ENCODE data around the gene ZDHHC12. TPM values are rescaled to one million over a fixed set of nuclear protein-coding genes. Genes with fewer than 3 reads are reported as not detected.

The ZDHHC12 gene
- total and polyA plus RNA-seq, 2 of the 13 experiments (the other 11 are each of a cell fraction or from before 2014, with no cell fraction given) = 25.4 to 28.0 TPM

DNA sequence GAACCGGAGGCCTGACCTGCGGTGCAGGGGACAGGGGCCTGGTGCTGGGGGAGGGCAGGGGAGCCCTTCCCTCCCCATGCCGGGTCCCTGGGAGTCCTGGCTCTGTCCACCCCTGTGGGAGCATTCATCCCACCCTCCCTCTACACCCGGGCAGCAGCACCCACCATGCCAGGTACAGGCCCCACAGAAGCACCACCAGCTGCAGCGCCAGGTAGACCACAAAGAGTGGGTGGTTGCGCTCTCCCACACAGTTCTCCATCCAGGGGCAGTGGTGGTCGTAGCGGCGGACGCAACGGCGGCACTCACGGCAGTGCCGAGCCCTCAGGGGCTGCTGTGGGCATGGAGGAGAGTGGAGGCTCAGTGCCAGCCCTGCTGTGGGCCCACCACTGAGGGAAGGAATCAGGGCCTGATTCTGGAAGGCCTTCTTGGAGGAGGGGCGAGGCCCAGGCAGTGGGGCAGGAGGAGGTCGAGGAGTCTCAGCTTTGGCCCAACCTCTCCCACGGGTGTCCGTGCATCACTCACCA, 2.4 kb downstream of the ZDHHC12 start:
- Histone ChIP-seq H4K20me1 (ENCODE audit: insufficient read depth, low read length) (no peaks in the 10 kb centered on the region), H3K9ac (ENCODE audit: insufficient read depth, low read depth, low read length) (no peak overlapping the region), H3K27me3 (ENCODE audit: control insufficient read depth in 1 of 2, insufficient read depth in 2 of 2, low read length in 2 of 2) (no peaks in the 10 kb centered on the region), H3K9me3 (ENCODE audit: low read length) (no peaks in the 10 kb centered on the region), H3K27ac (ENCODE audit: extremely low read length, insufficient read depth, low read length) (no peak overlapping the region), H3K4me1 (ENCODE audit: insufficient read depth, low read length) (peaks cover 36% of the 10 kb centered on the region), H3K4me2 (ENCODE audit: low read depth, low read length) (no peak overlapping the region), H3K4me3 (replicated peaks in 1 of 3; ENCODE audit: insufficient read depth in 1 of 3, low read depth in 2 of 3, low read length in 3 of 3) (no peak overlapping the region), H3K79me2 (ENCODE audit: insufficient read depth, low read length) (peaks cover 7% of the 10 kb centered on the region), H2AFZ (ENCODE audit: low read length) (no peak overlapping the region), H3K36me3 (replicated peaks in 1 of 2; ENCODE audit: control insufficient read depth in 1 of 2, insufficient read depth in 2 of 2, low read length in 2 of 2) (peaks cover 0 to 1% of the 10 kb centered on the region in 2 experiments; a peak in 3 of 5 replicates)
- BruUV-seq (replicated peaks) = no TSS peak
- FAIRE-seq = no peak
- WGBS (ENCODE audit: low lambda C conversion rate) = 97% methylated on average over 12 of the region's 18 CpGs
- DNase-seq (ENCODE audit: low spot score) = no peak
- CTCF ChIA-PET (ENCODE audit: low intra/inter-chr PET ratio, low total read pairs) = no interaction called here
- intact Hi-C loops (cut with micrococcal nuclease; ENCODE audit: unreplicated experiment) = no loop called here
- no peak for ATAC-seq
- in situ Hi-C loops (cut with HindIII; ENCODE audit: extremely low pct_ligation_motif_present, low pct_unique_long_range_greater_than_20kb) = no loop called here
- TF ChIP-seq ZNF772 (CRISPR knock-in tag; IDR thresholded peaks at IDR 0.05) (no peak), FUBP1 (CRISPR knock-in tag; IDR thresholded peaks at IDR 0.05; ENCODE audit: borderline replicate concordance) (no peak), AGO2 (optimal IDR thresholded peaks at IDR 0.05; ENCODE audit: low read depth, low read length) (peak; percentile 49)
- POLR2A ChIA-PET = no interaction called here

DNA sequence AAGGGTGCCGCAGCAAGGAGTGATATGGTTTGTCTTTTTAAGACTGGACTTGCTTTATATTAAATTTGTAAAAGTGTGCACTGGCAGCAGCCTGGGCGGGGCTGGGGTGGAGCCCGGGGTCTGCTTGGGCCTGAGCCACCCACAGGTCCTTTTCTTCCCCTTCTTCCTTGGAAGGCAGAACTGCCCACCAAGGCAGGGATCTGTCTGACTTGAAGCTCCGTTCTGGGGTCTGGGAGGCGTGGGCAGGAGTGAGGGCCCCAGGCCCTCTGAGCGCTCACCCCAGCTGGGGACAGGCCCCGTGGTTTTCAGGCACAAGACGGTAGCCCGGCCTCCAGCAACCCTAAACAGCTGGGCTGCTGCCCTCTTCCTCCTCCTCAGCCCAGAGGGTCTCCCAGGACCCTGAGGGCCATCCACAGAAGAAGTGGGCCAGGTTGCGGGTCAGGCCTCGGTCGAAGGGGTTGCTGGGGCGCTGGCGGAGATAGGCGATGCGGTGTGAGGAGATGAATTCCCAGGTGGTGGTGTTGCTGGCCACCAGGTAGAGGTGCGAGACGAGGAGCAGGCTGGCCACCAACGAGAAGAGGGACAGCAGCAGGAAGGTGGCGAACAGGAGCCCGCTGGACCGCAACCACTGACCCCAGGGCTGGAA, 3.0 kb downstream of the ZDHHC12 start:
- H2AFZ ChIP-seq (ENCODE audit: low read length) = no peak overlapping the region
- H3K27me3 ChIP-seq (ENCODE audit: control insufficient read depth in 1 of 2, insufficient read depth in 2 of 2, low read length in 2 of 2) = no peaks in the 10 kb centered on the region
- ChIA-PET CTCF (ENCODE audit: low intra/inter-chr PET ratio, low total read pairs) (no interaction called here), POLR2A (no interaction called here)
- H3K9me3 ChIP-seq (ENCODE audit: low read length) = no peaks in the 10 kb centered on the region
- peaks cover 30% of the 10 kb centered on the region for H3K4me1 ChIP-seq (ENCODE audit: insufficient read depth, low read length)
- TF ChIP-seq AGO2 (optimal IDR thresholded peaks at IDR 0.05; ENCODE audit: low read depth, low read length) (peak; percentile 80), ARID5B (CRISPR knock-in tag; IDR thresholded peaks at IDR 0.05) (no peak)
- peaks cover 0 to 2% of the 10 kb centered on the region in 2 experiments; a peak in 3 of 5 replicates for H3K36me3 ChIP-seq (replicated peaks in 1 of 2; ENCODE audit: control insufficient read depth in 1 of 2, insufficient read depth in 2 of 2, low read length in 2 of 2)
- WGBS (ENCODE audit: low lambda C conversion rate) = 98% methylated on average over 18 of the region's 22 CpGs
- H3K79me2 ChIP-seq (ENCODE audit: insufficient read depth, low read length) = peaks cover 7% of the 10 kb centered on the region
- no peak overlapping the region for H3K9ac ChIP-seq (ENCODE audit: insufficient read depth, low read depth, low read length)
- FAIRE-seq (no peak), DNase-seq (ENCODE audit: low spot score) (no peak), ATAC-seq (no peak)
- H3K4me3 ChIP-seq (replicated peaks in 1 of 3; ENCODE audit: insufficient read depth in 1 of 3, low read depth in 2 of 3, low read length in 3 of 3) = no peak overlapping the region
- intact Hi-C loops (cut with micrococcal nuclease; ENCODE audit: unreplicated experiment) (no loop called here), in situ Hi-C loops (cut with HindIII; ENCODE audit: extremely low pct_ligation_motif_present, low pct_unique_long_range_greater_than_20kb) (no loop called here)
- H3K27ac ChIP-seq (ENCODE audit: extremely low read length, insufficient read depth, low read length) = no peak overlapping the region
- BruUV-seq (replicated peaks) = TSS peak; percentile 30
- no peaks in the 10 kb centered on the region for H4K20me1 ChIP-seq (ENCODE audit: insufficient read depth, low read length)
- H3K4me2 ChIP-seq (ENCODE audit: low read depth, low read length) = no peak overlapping the region

Measured in HepG2 (cell line).